HG03196 (cell line): ENCODE data around the gene PDE1C.

Experiments
- ATAC-seq: cut with Tn5 transposase; IDR thresholded peaks from one replicate; pipeline ENCODE4 v1.9.1; 2021; ENCODE audit not compliant: unreplicated experiment

PDE1C gene

DNA sequence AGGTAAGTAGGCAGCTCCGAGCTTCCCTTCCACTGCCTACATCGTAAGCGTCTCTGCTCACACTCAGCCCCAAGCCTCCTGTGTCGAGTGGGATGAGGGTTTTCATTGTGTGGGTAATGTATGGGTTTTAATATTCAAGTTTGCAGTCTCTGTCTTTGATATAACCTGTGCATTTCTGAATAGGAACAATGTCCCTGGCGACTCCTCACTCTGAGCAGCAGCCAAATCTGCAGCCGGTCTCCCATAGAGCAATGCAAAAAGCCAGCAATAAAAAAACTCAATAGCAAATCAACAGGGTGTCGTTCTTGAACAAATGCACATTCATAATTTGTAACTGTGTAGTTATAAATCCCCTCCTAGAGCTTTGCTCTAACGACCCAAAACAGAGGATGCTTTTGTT lies 349.8 kb downstream of the PDE1C start:
- ATAC-seq: no peak

GRCh38 chr7:31716355-31716754 lies 353.9 kb downstream of the PDE1C start:
- no peak for ATAC-seq

DNA sequence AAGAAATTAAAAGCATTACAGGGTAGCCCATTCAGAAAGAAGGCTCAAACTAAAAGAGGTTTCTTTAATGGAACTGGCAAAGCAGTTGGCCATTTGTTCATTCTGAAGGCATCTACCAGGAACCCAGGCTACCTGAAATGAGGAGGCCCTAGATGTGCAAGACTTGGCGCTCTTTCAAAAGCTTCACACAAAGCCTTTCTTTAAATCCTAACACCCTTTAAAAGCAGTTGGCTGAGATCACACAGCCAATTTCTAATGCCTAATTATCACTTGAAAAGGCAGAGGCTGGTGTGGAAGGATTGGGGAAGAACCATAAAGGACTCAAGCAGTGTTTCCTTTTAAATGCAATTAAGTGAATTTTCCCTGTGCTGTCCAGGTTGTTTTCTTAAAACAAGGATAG lies 360.0 kb downstream of the PDE1C start:
- no peak for ATAC-seq

DNA sequence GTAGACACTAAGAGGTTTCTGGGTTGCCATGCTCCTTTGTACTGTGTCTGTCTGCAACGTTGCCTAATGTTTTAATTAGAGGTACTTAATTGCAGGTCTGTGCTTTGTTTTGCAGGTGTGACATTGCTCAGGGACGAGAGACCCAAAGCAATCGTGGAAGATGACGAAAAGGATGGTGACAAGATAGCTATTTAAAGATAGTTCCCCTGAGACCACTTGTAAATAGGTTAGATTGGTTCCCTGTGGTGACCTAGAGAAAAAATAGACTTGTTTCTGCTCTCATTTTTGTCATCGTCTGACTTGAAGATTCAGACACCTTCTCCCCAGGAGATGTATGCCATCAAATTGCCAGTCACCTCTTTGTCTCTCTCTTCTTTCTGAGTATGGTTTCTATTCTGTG lies 363.1 kb downstream of the PDE1C start:
- ATAC-seq: no peak

GRCh38 chr7:31705377-31705776 lies 364.8 kb downstream of the PDE1C start:
- no peak for ATAC-seq

DNA sequence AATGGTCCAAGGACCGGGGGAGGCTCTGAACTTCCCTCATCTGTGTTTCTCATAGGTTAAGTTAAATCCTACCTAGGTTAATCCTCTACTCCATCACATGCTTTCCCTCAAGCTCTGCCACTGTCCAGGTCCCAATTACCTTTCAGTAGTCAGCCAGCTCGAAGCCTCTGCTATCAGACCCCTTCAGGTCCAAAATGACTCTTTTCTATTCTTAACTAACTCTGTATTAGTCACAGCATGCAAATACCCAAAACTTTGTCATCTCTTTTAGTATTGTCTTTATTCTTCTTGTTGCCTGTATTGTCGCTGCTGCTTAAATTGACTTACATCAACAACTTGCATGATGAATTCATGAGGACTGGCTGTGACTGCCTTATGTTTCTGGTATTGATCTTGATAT lies 367.9 kb downstream of the PDE1C start:
- no peak for ATAC-seq
